ENCODE measurements around the gene ZNF423. TPM values are rescaled to one million over a fixed set of nuclear protein-coding genes. Genes with fewer than 3 reads are reported as not detected.
"Not testable (repeated sequence)": the region's sequence is repeated elsewhere in the genome, so short reads cannot be mapped to it uniquely, and the experiment has no call there.

The ZNF423 gene
- total and polyA plus RNA-seq, 9 of the 15 experiments (the other 6 are each of a cell fraction or from before 2014, with no cell fraction given): not detected

- H3K36me3 ChIP-seq (ENCODE audit: control insufficient read depth, insufficient read depth, low read length); intact Hi-C loops (cut with micrococcal nuclease); in situ Hi-C loops (cut with MboI); DNase-seq (ENCODE audit: extremely low read depth in 1 of 4, low spot score in 3 of 4); CTCF ChIA-PET (ENCODE audit: low intra/inter-chr PET ratio); H3K4me2 ChIP-seq (ENCODE audit: insufficient read depth, low read length); H3K27ac ChIP-seq (ENCODE audit: extremely low read depth, low read depth, low read length); H4K20me1 ChIP-seq (replicated peaks; ENCODE audit: control insufficient read depth, insufficient read depth, low read length); H3K4me3 ChIP-seq; H3K9me1 ChIP-seq (ENCODE audit: control insufficient read depth, insufficient read depth, low read length); H3K4me1 ChIP-seq (replicated peaks in 1 of 2; ENCODE audit: control insufficient read depth in 2 of 2, insufficient read depth in 2 of 2, low read length in 2 of 2); FAIRE-seq; H2AFZ ChIP-seq (ENCODE audit: low read depth, low read length); H3K9ac ChIP-seq (ENCODE audit: insufficient read depth in 1 of 2, low read depth in 2 of 2, low read length in 2 of 2); ATAC-seq; H3K9me3 ChIP-seq (replicated peaks; ENCODE audit: control insufficient read depth, insufficient read depth, low read depth, low read length); BruUV-seq (replicated peaks); H3K79me2 ChIP-seq (ENCODE audit: control insufficient read depth, insufficient read depth, low read length): not testable (repeated sequence)
- H3K27me3 ChIP-seq (ENCODE audit: control insufficient read depth in 2 of 2, insufficient read depth in 2 of 2, low read length in 2 of 2): peaks cover 0 to 28% of the 10 kb centered on the region in 2 experiments; a peak in 3 of 5 replicates
- POLR2A ChIA-PET: interaction anchor here (0.7 kb wide), 1 partner anchor 226 kb away, joined by 5 read pairs; no protein-coding TSS in a partner anchor
- WGBS (ENCODE audit: insufficient coverage, low coverage, missing lambda C conversion rate): 3% methylated on average over 6 of the region's 6 CpGs
These were observed 178.3 kb downstream of the ZNF423 start for GRCh38 chr16:49677661-49678060.

GRCh38 chr16:49675413-49675812, 180.5 kb downstream of the ZNF423 start:
- Histone ChIP-seq H3K4me1 (replicated peaks in 1 of 2; ENCODE audit: control insufficient read depth in 2 of 2, insufficient read depth in 2 of 2, low read length in 2 of 2) (no peaks in the 10 kb centered on the region), H3K9me3 (replicated peaks; ENCODE audit: control insufficient read depth, insufficient read depth, low read depth, low read length) (no peaks in the 10 kb centered on the region), H3K27me3 (ENCODE audit: control insufficient read depth in 2 of 2, insufficient read depth in 2 of 2, low read length in 2 of 2) (peaks cover 3 to 34% of the 10 kb centered on the region in 2 experiments; a peak in 4 of 5 replicates), H3K9ac (ENCODE audit: insufficient read depth in 1 of 2, low read depth in 2 of 2, low read length in 2 of 2) (no peak overlapping the region), H2AFZ (ENCODE audit: low read depth, low read length) (no peak overlapping the region), H3K9me1 (ENCODE audit: control insufficient read depth, insufficient read depth, low read length) (no peaks in the 10 kb centered on the region), H3K36me3 (ENCODE audit: control insufficient read depth, insufficient read depth, low read length) (no peaks in the 10 kb centered on the region), H3K4me2 (ENCODE audit: insufficient read depth, low read length) (no peak overlapping the region), H4K20me1 (replicated peaks; ENCODE audit: control insufficient read depth, insufficient read depth, low read length) (0 out of 2 replicates have a peak, but pooled peaks cover 3% of the 10 kb centered on the region), H3K79me2 (ENCODE audit: control insufficient read depth, insufficient read depth, low read length) (no peaks in the 10 kb centered on the region), H3K4me3 (no peak overlapping the region), H3K27ac (ENCODE audit: extremely low read depth, low read depth, low read length) (no peak overlapping the region)
- POLR2A ChIA-PET: interaction anchor here (1.2 kb wide), 1 partner anchor 11 kb away, joined by 5 read pairs; no protein-coding TSS in a partner anchor
- intact Hi-C loops (cut with micrococcal nuclease): no loop called here
- in situ Hi-C loops (cut with MboI): no loop called here
- CTCF ChIA-PET (ENCODE audit: low intra/inter-chr PET ratio): no interaction called here
- no TSS peak for BruUV-seq (replicated peaks)
- WGBS (ENCODE audit: insufficient coverage, low coverage, missing lambda C conversion rate): 0% methylated on average over 9 of the region's 10 CpGs
- TF ChIP-seq HLTF (IDR thresholded peaks at IDR 0.05): no peak
- no peak for TF ChIP-seq PURB (CRISPR knock-in tag; IDR thresholded peaks at IDR 0.05; ENCODE audit: low read depth)
- TF ChIP-seq POLR2B (IDR thresholded peaks at IDR 0.05; ENCODE audit: low read depth, partially characterized antibody): no peak
- FAIRE-seq: no peak
- no peak for DNase-seq (ENCODE audit: extremely low read depth in 1 of 4, low spot score in 3 of 4)
- ATAC-seq: no peak
